K562 (cell line): ENCODE results near the gene MTA2. TPM values are rescaled to one million over a fixed set of nuclear protein-coding genes. Genes with fewer than 3 reads are reported as not detected.

Experiments used
- CLOCK ChIP-seq: fragments of 250-450 bp; sonication (Bioruptor Pico); IDR thresholded peaks from 2 replicates; pipeline ENCODE4 v1.4.0; 2020; ENCODE audit warnings: mild to moderate bottlenecking, moderate library complexity, borderline replicate concordance
- CUX1 ChIP-seq: fragments of 200-800 bp; sonication (Bioruptor generic); IDR thresholded peaks from 2 replicates; pipeline ENCODE4 v1.6.1; 2016; ENCODE audit warnings: missing genetic modification characterization, missing compliant biosample characterization
- HDGF ChIP-seq: fragments of 450-650 bp; IDR thresholded peaks from 2 replicates; pipeline ENCODE4 v1.6.1; 2016
- HMG20A ChIP-seq: fragments of 450-650 bp; formaldehyde crosslinking; conservative IDR thresholded peaks from 2 replicates; pipeline ENCODE4 v1.4.0; 2020; ENCODE audit warnings: mild to moderate bottlenecking, mixed read lengths
- KAT8 ChIP-seq: fragments of 450-650 bp; IDR thresholded peaks from 2 replicates; pipeline ENCODE4 v1.6.1; 2016; ENCODE audit warnings: low read depth, mild to moderate bottlenecking
- KLF6 ChIP-seq: fragments of 250-450 bp; sonication (Bioruptor Pico); IDR thresholded peaks from 2 replicates; pipeline ENCODE4 v1.4.0; 2020; ENCODE audit warnings: mild to moderate bottlenecking, moderate library complexity, borderline replicate concordance
- MCM7 ChIP-seq, 2 experiments: fragments of 450-650 bp; IDR thresholded peaks; 2 replicates each; pipeline ENCODE4 v1.6.1; 2016 to 2018
- STAT5B ChIP-seq: fragments of 250-450 bp; sonication (Bioruptor Pico); IDR thresholded peaks from 2 replicates; pipeline ENCODE4 v1.8.0; 2021; ENCODE audit warnings: mild to moderate bottlenecking, inconsistent platforms
- TSC22D4 ChIP-seq: fragments of 450-650 bp; IDR thresholded peaks from 2 replicates; pipeline ENCODE4 v1.6.1; 2016; ENCODE audit warnings: missing genetic modification characterization, missing biosample characterization, control low read depth
- WHSC1 ChIP-seq: IDR thresholded peaks from one replicate; pipeline ENCODE4 v1.6.1; 2012; ENCODE audit warnings: low read length, control low read depth, inconsistent platforms
- ZNF174 ChIP-seq: fragments of 250-450 bp; sonication (Bioruptor Pico); IDR thresholded peaks from 2 replicates; pipeline ENCODE4 v1.4.0; 2020; ENCODE audit warnings: mild to moderate bottlenecking
- ZNF347 ChIP-seq: fragments of 450-650 bp; formaldehyde crosslinking; IDR thresholded peaks from 2 replicates; pipeline ENCODE4 v1.4.0; 2020; ENCODE audit warnings: low read depth, mild to moderate bottlenecking, moderate library complexity
- ZNF583 ChIP-seq: fragments of 250-450 bp; sonication (Bioruptor Pico); IDR thresholded peaks from 2 replicates; pipeline ENCODE4 v1.4.0; 2020
- ZNF780A ChIP-seq: fragments of 250-450 bp; sonication (Bioruptor Pico); IDR thresholded peaks from 2 replicates; pipeline ENCODE4 v1.5.0; 2021; ENCODE audit warnings: mild to moderate bottlenecking
- polyA plus RNA-seq, 8 experiments: library from polyadenylated mRNA; depleted of rRNA in 4 of 8; stranded (reverse) in 5 of 8; unstranded in 3 of 8; fragments of >200 nt; fragmentation: Nextera tagmentation in 2 of 8; fragmentation: Illumina TruSeq in 1 of 8; extraction: Ambion mirVana in 2 of 8; extraction: Trizol in 1 of 8; gene quantifications; 2 replicates each; pipeline versions ENCODE4 v1.2.1 to v1.2.3, GENCODE V29; 2011 to 2014; ENCODE audit warnings: inconsistent platforms in 1 of 8, missing spikeins in 1 of 8
- total RNA-seq, 7 experiments: library from RNA; depleted of rRNA in 6 of 7; stranded (reverse); fragments of >200 nt in 6 of 7; fragmentation: Illumina TruSeq in 2 of 7; extraction: Trizol in 2 of 7; gene quantifications; 2 replicates each; pipeline versions ENCODE4 v1.2.1 to v1.2.3, GENCODE V29; 2011 to 2021; ENCODE audit warnings: low replicate concordance in 1 of 7
- TF ChIP-seq, protein P1 (sequence below): fragments of 200-400 bp; formaldehyde crosslinking; IDR thresholded peaks from 2 replicates; pipeline ENCODE4 v1.6.1; 2017; ENCODE audit warnings: mild to moderate bottlenecking, low read depth, low read length, moderate library complexity
- TF ChIP-seq, protein P2 (sequence below): sonication (generic); formaldehyde crosslinking; IDR thresholded peaks from 2 replicates; pipeline ENCODE4 v1.8.0; 2022; ENCODE audit warnings: mild to moderate bottlenecking, missing genetic modification reagents

The MTA2 gene
- total and polyA plus RNA-seq, 9 of the 15 experiments (the other 6 are each of a cell fraction or from before 2014, with no cell fraction given), result 6.2 to 220 (median 172) TPM

- TF ChIP-seq CUX1 (CRISPR knock-in tag) (no peak), ZNF347 (no peak), CLOCK (CRISPR knock-in tag) (no peak), HDGF (no peak; the same call in 1 of the 2 replicates), MCM7 (IDR thresholded peaks at IDR 0.05) (no peak), KLF6 (CRISPR knock-in tag) (no peak; the same call in 1 of the 2 replicates), STAT5B (CRISPR knock-in tag) (no peak), HMG20A (CRISPR knock-in tag) (no peak), ZNF583 (CRISPR knock-in tag) (no peak), TSC22D4 (tag) (no peak), ZNF174 (no peak), KAT8 (no peak), WHSC1 (no peak), ZNF780A (CRISPR knock-in tag) (no peak)
- TF ChIP-seq, protein P1, sequence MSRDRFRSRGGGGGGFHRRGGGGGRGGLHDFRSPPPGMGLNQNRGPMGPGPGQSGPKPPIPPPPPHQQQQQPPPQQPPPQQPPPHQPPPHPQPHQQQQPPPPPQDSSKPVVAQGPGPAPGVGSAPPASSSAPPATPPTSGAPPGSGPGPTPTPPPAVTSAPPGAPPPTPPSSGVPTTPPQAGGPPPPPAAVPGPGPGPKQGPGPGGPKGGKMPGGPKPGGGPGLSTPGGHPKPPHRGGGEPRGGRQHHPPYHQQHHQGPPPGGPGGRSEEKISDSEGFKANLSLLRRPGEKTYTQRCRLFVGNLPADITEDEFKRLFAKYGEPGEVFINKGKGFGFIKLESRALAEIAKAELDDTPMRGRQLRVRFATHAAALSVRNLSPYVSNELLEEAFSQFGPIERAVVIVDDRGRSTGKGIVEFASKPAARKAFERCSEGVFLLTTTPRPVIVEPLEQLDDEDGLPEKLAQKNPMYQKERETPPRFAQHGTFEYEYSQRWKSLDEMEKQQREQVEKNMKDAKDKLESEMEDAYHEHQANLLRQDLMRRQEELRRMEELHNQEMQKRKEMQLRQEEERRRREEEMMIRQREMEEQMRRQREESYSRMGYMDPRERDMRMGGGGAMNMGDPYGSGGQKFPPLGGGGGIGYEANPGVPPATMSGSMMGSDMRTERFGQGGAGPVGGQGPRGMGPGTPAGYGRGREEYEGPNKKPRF, result no peak
- TF ChIP-seq, protein P2, sequence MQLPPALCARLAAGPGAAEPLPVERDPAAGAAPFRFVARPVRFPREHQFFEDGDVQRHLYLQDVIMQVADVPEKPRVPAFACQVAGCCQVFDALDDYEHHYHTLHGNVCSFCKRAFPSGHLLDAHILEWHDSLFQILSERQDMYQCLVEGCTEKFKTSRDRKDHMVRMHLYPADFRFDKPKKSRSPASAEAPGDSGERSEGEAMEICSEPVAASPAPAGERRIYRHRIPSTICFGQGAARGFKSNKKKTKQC, result no peak
Measured at GRCh38 chr11:62545437-62546243, 56.0 kb downstream of the MTA2 start (continued).
